ENCODE data around the gene TRMT10A.

GRCh38 chr4:99593781-99594641 lies 30.2 kb upstream of the TRMT10A start:
- TF ChIP-seq CTCF (conservative IDR thresholded peaks at IDR 0.05 in 1 of 2, IDR thresholded peaks at IDR 0.05 in 1 of 2; ENCODE audit: low read depth in 1 of 2, low read length in 2 of 2), result no peak
- TF ChIP-seq EZH2 (IDR thresholded peaks at IDR 0.05; ENCODE audit: low read length, missing control alignments), result no peak

Data from fibroblast of lung (primary cell).